Gastrocnemius medialis (tissue), 4 donors: ENCODE measurements around the gene HIVEP2. TPM values are rescaled to one million over a fixed set of nuclear protein-coding genes. Genes with fewer than 3 reads are reported as not detected.

ENCODE experiments used
- ATAC-seq, 2 donors: fragments of 150-250 bp; one replicate each; pipeline ENCODE4 v1.9.1; 2016
- DNase-seq, 2 donors: peaks; one replicate each; pipeline ENCODE4 v3.0.0-alpha.2; 2019
- H3K27ac ChIP-seq, 4 donors: fragments of 200-600 bp; sonication (generic); 1 replicate in 1 of 4; 2 replicates in 3 of 4; pipeline ENCODE4 v1.5.1; 2016 to 2018; ENCODE audit warnings: mild to moderate bottlenecking in 2 of 4, moderate library complexity in 1 of 4
- H3K27me3 ChIP-seq, 3 donors: fragments of 200-600 bp; sonication (generic) in 2 of 3; 1 replicate in 1 of 3; 2 replicates in 2 of 3; pipeline versions ENCODE4 v1.5.1 to v1.6.0; 2016 to 2019; ENCODE audit warnings: mild to moderate bottlenecking in 1 of 3, moderate library complexity in 1 of 3
- H3K36me3 ChIP-seq, 2 donors: fragments of 200-600 bp; sonication (generic) in 1 of 2; one replicate each; pipeline ENCODE4 v1.5.1; 2017 to 2018
- H3K4me1 ChIP-seq, 2 donors: fragments of 200-600 bp; sonication (generic) in 1 of 2; one replicate each; pipeline ENCODE4 v1.5.1; 2016 to 2017; ENCODE audit warnings: mild to moderate bottlenecking in 2 of 2
- H3K4me3 ChIP-seq, 4 donors: fragments of 200-600 bp; sonication (generic) in 3 of 4; 1 replicate in 1 of 4; 2 replicates in 3 of 4; pipeline ENCODE4 v1.5.1; 2016 to 2019; ENCODE audit warnings: mild to moderate bottlenecking in 2 of 4
- H3K9me3 ChIP-seq, 3 donors: fragments of 200-600 bp; sonication (generic) in 2 of 3; 1 replicate in 1 of 3; 2 replicates in 2 of 3; pipeline ENCODE4 v1.5.1; 2016 to 2019
- POLR2A ChIP-seq, 2 donors: fragments of 450-650 bp; IDR thresholded peaks; one replicate each; pipeline ENCODE4 v1.6.1; 2017; ENCODE audit warnings: antibody characterized with exemption in 2 of 2, mild to moderate bottlenecking in 2 of 2, moderate library complexity in 2 of 2
- in situ Hi-C, 4 donors: fragments of 200-750 bp; cut with MboI; loops; one replicate each; pipeline versions ENCODE4 v1.15.0 to v1.8.0; 2017; ENCODE audit warnings: low sequenced_read_pairs in 4 of 4
- intact Hi-C: fragments of 100-400 bp; cut with DNase I; formaldehyde crosslinking; loops from one replicate; pipeline ENCODE4 v1.15.1; 2023; ENCODE audit warnings: low total_unique reads
- total RNA-seq, 4 donors: library from RNA; depleted of rRNA; stranded (reverse); fragments of >200 nt; gene quantifications; one replicate each; pipeline versions ENCODE4 v1.1.0 to v1.2.3, GENCODE V29; 2016
- TF ChIP-seq, protein P1 (sequence below), 5 experiments: fragments of 450-650 bp in 3 of 5; fragments of 200-600 bp in 2 of 5; sonication (generic) in 2 of 5; IDR thresholded peaks in 4 of 5; conservative IDR thresholded peaks in 1 of 5; 1 replicate in 4 of 5; 2 replicates in 1 of 5; pipeline ENCODE4 v1.5.1; 2016 to 2019; ENCODE audit warnings: antibody characterized with exemption in 5 of 5, mild to moderate bottlenecking in 3 of 5, moderate library complexity in 3 of 5

HIVEP2 gene
- total RNA-seq, 4 donors from 2014 or later: 15.9 to 29.4 (median 25.3) TPM

DNA sequence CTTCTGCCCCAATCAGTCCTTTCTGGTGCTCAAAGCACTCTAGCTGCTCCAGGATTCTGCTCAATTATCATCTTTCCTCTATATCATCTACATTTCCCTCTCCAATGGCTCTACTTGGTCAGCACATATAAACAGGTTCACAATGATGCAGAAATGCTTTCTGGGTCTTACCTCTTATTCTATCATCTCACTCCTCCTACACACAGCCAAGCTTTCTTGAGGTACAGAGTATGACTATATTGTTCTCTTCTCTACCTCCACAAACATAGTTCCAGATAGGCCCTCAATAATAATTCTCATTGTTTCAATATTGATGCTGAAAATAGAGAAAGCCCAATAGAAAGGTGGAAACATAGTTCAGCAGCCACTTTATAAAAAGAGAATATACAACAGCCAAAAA is 48.2 kb downstream of the HIVEP2 start:
- no peaks in the 10 kb centered on the region for H3K9me3 ChIP-seq
- no peak overlapping the region for H3K4me3 ChIP-seq
- DNase-seq (no peak), ATAC-seq (no peak)
- intact Hi-C loops: no loop called here
- peaks cover 58 to 87% of the 10 kb centered on the region in 2 donors for H3K4me1 ChIP-seq
- no peaks in the 10 kb centered on the region for H3K27me3 ChIP-seq
- H3K36me3 ChIP-seq: no peaks in the 10 kb centered on the region
- H3K27ac ChIP-seq: no peak overlapping the region
- in situ Hi-C loops: loop anchor here in 1 of 4 donors (10.0 kb wide), 1 partner anchor 48 kb away; the partner anchor contains the start of gene HIVEP2
- TF ChIP-seq POLR2A (IDR thresholded peaks at IDR 0.05): no peak
- TF ChIP-seq, protein P1, sequence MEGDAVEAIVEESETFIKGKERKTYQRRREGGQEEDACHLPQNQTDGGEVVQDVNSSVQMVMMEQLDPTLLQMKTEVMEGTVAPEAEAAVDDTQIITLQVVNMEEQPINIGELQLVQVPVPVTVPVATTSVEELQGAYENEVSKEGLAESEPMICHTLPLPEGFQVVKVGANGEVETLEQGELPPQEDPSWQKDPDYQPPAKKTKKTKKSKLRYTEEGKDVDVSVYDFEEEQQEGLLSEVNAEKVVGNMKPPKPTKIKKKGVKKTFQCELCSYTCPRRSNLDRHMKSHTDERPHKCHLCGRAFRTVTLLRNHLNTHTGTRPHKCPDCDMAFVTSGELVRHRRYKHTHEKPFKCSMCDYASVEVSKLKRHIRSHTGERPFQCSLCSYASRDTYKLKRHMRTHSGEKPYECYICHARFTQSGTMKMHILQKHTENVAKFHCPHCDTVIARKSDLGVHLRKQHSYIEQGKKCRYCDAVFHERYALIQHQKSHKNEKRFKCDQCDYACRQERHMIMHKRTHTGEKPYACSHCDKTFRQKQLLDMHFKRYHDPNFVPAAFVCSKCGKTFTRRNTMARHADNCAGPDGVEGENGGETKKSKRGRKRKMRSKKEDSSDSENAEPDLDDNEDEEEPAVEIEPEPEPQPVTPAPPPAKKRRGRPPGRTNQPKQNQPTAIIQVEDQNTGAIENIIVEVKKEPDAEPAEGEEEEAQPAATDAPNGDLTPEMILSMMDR (IDR thresholded peaks at IDR 0.05 in 4 of 5, conservative IDR thresholded peaks at IDR 0.05 in 1 of 5): no peak

DNA sequence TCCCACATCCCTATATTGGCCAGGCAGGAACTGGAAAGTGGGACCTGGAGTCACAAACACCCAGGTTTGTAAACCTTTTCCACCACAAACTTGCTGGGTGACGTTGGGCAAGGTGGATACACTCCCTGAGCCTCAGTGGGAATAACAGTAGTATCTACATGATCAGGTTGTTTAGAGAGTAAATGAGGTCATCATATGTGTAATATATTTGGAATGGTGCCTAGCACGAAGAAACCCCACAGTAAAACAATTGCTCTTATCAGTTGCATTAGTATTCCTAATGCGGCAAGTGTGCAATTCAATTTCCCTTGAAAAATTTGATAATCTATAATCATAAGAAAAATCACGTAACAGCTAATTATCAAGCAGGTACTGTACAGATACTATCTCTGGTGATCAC is 51.9 kb downstream of the HIVEP2 start:
- peak overlapping the region; percentile 71 to 86 (median 81) for H3K27ac ChIP-seq
- H3K9me3 ChIP-seq: no peaks in the 10 kb centered on the region
- H3K4me1 ChIP-seq: peaks cover 49 to 66% of the 10 kb centered on the region in 2 donors
- in situ Hi-C loops (loop anchor here in 1 of 4 donors (10.0 kb wide), 1 partner anchor 52 kb away; the partner anchor contains the start of gene HIVEP2), intact Hi-C loops (no loop called here)
- TF ChIP-seq, protein P1 (IDR thresholded peaks at IDR 0.05 in 4 of 5, conservative IDR thresholded peaks at IDR 0.05 in 1 of 5): no peak
- TF ChIP-seq POLR2A (IDR thresholded peaks at IDR 0.05): no peak
- H3K36me3 ChIP-seq: no peaks in the 10 kb centered on the region
- peak overlapping the region; percentile 37 to 46 (median 45) for H3K4me3 ChIP-seq
- H3K27me3 ChIP-seq: no peaks in the 10 kb centered on the region
- DNase-seq (no peak), ATAC-seq (peak in 1 of 2 donors; percentile 20)

DNA sequence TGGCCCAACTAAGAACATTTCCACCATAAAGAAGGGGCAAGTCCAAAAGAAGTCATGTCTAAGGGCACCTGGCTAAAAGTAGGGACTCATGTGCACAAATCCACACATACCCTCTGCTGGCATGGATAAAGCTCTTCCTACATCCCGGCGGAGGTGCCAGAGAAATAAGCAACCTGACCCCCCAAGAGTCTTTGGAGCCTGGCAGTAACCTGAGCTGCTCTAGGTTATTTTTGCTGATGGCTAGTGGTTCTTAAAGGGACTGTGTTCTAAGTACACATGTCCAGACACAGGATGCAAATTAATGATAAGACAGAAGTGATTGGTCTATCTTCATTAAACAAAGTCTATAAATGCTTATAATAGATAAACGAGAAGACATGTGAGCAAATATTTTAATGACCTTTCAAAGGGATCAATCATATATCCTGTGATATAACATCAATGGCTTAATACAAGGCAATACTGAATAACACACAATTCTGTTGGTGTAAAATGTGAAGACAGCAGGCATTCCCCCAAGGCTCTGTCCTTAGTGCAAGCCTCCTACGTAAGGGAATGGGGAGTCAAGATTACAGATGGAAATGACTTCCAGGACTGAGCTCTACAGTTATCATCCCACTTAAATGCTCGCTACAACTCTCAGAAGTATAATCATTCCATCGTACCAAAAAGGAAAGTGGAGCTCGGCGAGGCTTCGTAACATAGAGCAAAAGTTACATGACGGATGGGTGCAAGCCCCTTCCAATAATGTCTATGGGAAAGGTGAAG is 52.5 kb downstream of the HIVEP2 start:
- Histone ChIP-seq H3K4me1 (peaks cover 53 to 64% of the 10 kb centered on the region in 2 donors), H3K27me3 (no peaks in the 10 kb centered on the region), H3K9me3 (no peaks in the 10 kb centered on the region), H3K27ac (peak overlapping the region; percentile 71 to 86 (median 81)), H3K36me3 (no peaks in the 10 kb centered on the region), H3K4me3 (peak overlapping the region; percentile 37 to 46 (median 45))
- DNase-seq: peak in 1 of 2 donors; percentile 53
- intact Hi-C loops (no loop called here), in situ Hi-C loops (loop anchor here in 1 of 4 donors (10.0 kb wide), 1 partner anchor 52 kb away; the partner anchor contains the start of gene HIVEP2)
- peak; percentile 86 to 91 for ATAC-seq
- no peak for TF ChIP-seq POLR2A (IDR thresholded peaks at IDR 0.05)
- TF ChIP-seq, protein P1 (IDR thresholded peaks at IDR 0.05 in 4 of 5, conservative IDR thresholded peaks at IDR 0.05 in 1 of 5): no peak

DNA sequence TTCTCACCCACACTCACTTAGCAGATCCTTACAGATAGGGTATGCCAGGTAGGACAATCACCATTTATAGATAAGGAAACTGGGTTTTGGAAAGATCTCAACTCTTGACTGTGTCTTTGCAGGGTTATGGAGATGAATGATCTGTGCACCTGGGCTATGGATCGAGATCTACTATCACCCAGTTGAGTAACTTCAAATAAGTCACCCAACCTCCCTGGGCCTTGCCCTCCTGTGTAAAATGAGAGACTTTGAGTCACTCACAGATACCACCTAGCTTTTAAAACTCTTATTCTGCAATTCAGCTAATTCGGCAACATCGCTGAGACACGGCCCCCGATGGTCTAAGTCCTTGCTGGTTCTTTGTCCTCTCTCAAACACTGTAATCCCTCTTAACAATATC is 53.5 kb downstream of the HIVEP2 start:
- in situ Hi-C loops: loop anchor here in 1 of 4 donors (10.0 kb wide), 1 partner anchor 53 kb away; the partner anchor contains the start of gene HIVEP2

More for the DNA sequence above, 53.5 kb downstream of the HIVEP2 start:
- no peak for TF ChIP-seq POLR2A (IDR thresholded peaks at IDR 0.05)
- TF ChIP-seq, protein P1 (IDR thresholded peaks at IDR 0.05 in 4 of 5, conservative IDR thresholded peaks at IDR 0.05 in 1 of 5): no peak
- Histone ChIP-seq H3K27me3 (no peaks in the 10 kb centered on the region), H3K9me3 (no peaks in the 10 kb centered on the region), H3K4me3 (peak overlapping the region in 1 of 4 donors; percentile 45), H3K36me3 (no peaks in the 10 kb centered on the region), H3K27ac (peak overlapping the region; percentile 71 to 86 (median 81)), H3K4me1 (peaks cover 63 to 64% of the 10 kb centered on the region in 2 donors)
- intact Hi-C loops: no loop called here
- ATAC-seq (no peak), DNase-seq (no peak)
